Measurements from ENCODE around the gene ADCY3. TPM values are rescaled to one million over a fixed set of nuclear protein-coding genes. Genes with fewer than 3 reads are reported as not detected.

Gene ADCY3
- polyA plus RNA-seq, 3 donors, result 2.5 to 9.3 (median 3.5) TPM

GRCh38 chr2:24860631-24861030 is 59.4 kb downstream of the ADCY3 start:
- TF ChIP-seq CTCF (IDR thresholded peaks at IDR 0.05), result no peak
- no peaks in the 10 kb centered on the region for H3K36me3 ChIP-seq (replicated peaks in 1 of 2; ENCODE audit: control insufficient read depth in 1 of 2, insufficient read depth in 2 of 2, low read length in 2 of 2)
- no peaks in the 10 kb centered on the region for H3K4me1 ChIP-seq (ENCODE audit: control insufficient read depth in 1 of 2, insufficient read depth in 2 of 2, low read length in 2 of 2)
- peak overlapping the region in 1 of 7 donors; percentile 35 for H3K27ac Mint-ChIP-seq
- H3K4me2 ChIP-seq (replicated peaks; ENCODE audit: extremely low read depth, low read length, poor library complexity, severe bottlenecking), result no peak overlapping the region
- H3K4me3 ChIP-seq (replicated peaks in 1 of 3; ENCODE audit: low read depth in 2 of 3, low read length in 3 of 3), result no peak overlapping the region
- H3K27me3 Mint-ChIP-seq (ENCODE audit: low read depth in 3 of 3), result peaks cover 0 to 5% (median 0%) of the 10 kb centered on the region in 3 donors
- no peaks in the 10 kb centered on the region for H3K27me3 ChIP-seq (ENCODE audit: control insufficient read depth in 2 of 2, insufficient read depth in 2 of 2, low read length in 2 of 2)
- 91% methylated on average over 6 of the region's 7 CpGs for WGBS (ENCODE audit: insufficient coverage)
- no peaks in the 10 kb centered on the region for H3K79me2 ChIP-seq (ENCODE audit: insufficient read depth, low read length)
- H3K4me1 Mint-ChIP-seq, result no peaks in the 10 kb centered on the region
- H3K9me3 ChIP-seq (replicated peaks in 1 of 2; ENCODE audit: control insufficient read depth in 1 of 2, insufficient read depth in 1 of 2, low read length in 2 of 2), result no peaks in the 10 kb centered on the region
- H3K9ac ChIP-seq (ENCODE audit: insufficient read depth, low read length, poor library complexity, severe bottlenecking), result no peak overlapping the region
- H3K27ac ChIP-seq (ENCODE audit: low read depth in 1 of 2, low read length in 2 of 2), result no peak overlapping the region
- H3K9me3 Mint-ChIP-seq, result no peaks in the 10 kb centered on the region
- H4K20me1 ChIP-seq (ENCODE audit: insufficient read depth, low read length), result no peaks in the 10 kb centered on the region
- no peak for DNase-seq
- intact Hi-C loops (cut with micrococcal nuclease), result no loop called here
- peaks cover 13 to 20% of the 10 kb centered on the region in 2 donors for H3K36me3 Mint-ChIP-seq
- no peak overlapping the region for H2AFZ ChIP-seq (ENCODE audit: insufficient read depth, low read depth, low read length, poor library complexity, severe bottlenecking)
- H3K4me3 Mint-ChIP-seq, result no peak overlapping the region

- H3K4me1 ChIP-seq (ENCODE audit: control insufficient read depth in 1 of 2, insufficient read depth in 2 of 2, low read length in 2 of 2), result no peaks in the 10 kb centered on the region
- 87% methylated on average over 10 of the region's 15 CpGs for WGBS (ENCODE audit: insufficient coverage)
- no peak overlapping the region for H3K27ac ChIP-seq (ENCODE audit: low read depth in 1 of 2, low read length in 2 of 2)
- Mint-ChIP-seq H3K27me3 (ENCODE audit: low read depth in 3 of 3) (peaks cover 0 to 5% (median 0%) of the 10 kb centered on the region in 3 donors), H3K4me1 (no peaks in the 10 kb centered on the region), H3K9me3 (no peaks in the 10 kb centered on the region), H3K36me3 (peaks cover 18% of the 10 kb centered on the region in 2 donors), H3K4me3 (no peak overlapping the region), H3K27ac (no peak overlapping the region)
- no peak for DNase-seq
- TF ChIP-seq CTCF (IDR thresholded peaks at IDR 0.05), result no peak
- intact Hi-C loops (cut with micrococcal nuclease), result no loop called here
- no peak overlapping the region for H3K4me2 ChIP-seq (replicated peaks; ENCODE audit: extremely low read depth, low read length, poor library complexity, severe bottlenecking)
- no peaks in the 10 kb centered on the region for H3K9me3 ChIP-seq (replicated peaks in 1 of 2; ENCODE audit: control insufficient read depth in 1 of 2, insufficient read depth in 1 of 2, low read length in 2 of 2)
- H3K9ac ChIP-seq (ENCODE audit: insufficient read depth, low read length, poor library complexity, severe bottlenecking), result no peak overlapping the region
- no peaks in the 10 kb centered on the region for H4K20me1 ChIP-seq (ENCODE audit: insufficient read depth, low read length)
- H3K4me3 ChIP-seq (replicated peaks in 1 of 3; ENCODE audit: low read depth in 2 of 3, low read length in 3 of 3), result no peak overlapping the region
- H3K27me3 ChIP-seq (ENCODE audit: control insufficient read depth in 2 of 2, insufficient read depth in 2 of 2, low read length in 2 of 2), result no peaks in the 10 kb centered on the region
- H3K79me2 ChIP-seq (ENCODE audit: insufficient read depth, low read length), result no peaks in the 10 kb centered on the region
- no peaks in the 10 kb centered on the region for H3K36me3 ChIP-seq (replicated peaks in 1 of 2; ENCODE audit: control insufficient read depth in 1 of 2, insufficient read depth in 2 of 2, low read length in 2 of 2)
- H2AFZ ChIP-seq (ENCODE audit: insufficient read depth, low read depth, low read length, poor library complexity, severe bottlenecking), result no peak overlapping the region
Observed at GRCh38 chr2:24859968-24860600, 60.0 kb downstream of the ADCY3 start.
